Stimulated activated CD8-positive, alpha-beta memory T cell treated with anti-CD3 and anti-CD28 coated beads, Interleukin-15, amount 100 ng/mL, for 24 hours (primary cell): ENCODE data around the gene BAMBI.

Experiments used
- DNase-seq: peaks from one replicate; pipeline ENCODE4 v3.0.0-alpha.2; 2020; ENCODE audit warnings: low read depth

Gene BAMBI

GRCh38 chr10:28676326-28676967 lies 874 bp upstream of the BAMBI start:
- no peak for DNase-seq

GRCh38 chr10:28677888-28678686 lies 766 bp downstream of the BAMBI start:
- peak; percentile 3 for DNase-seq

GRCh38 chr10:28678687-28679457 lies 1.6 kb downstream of the BAMBI start:
- DNase-seq: no peak

- DNase-seq: no peak
These were observed 2.4 kb downstream of the BAMBI start for GRCh38 chr10:28679581-28680357.

- DNase-seq: no peak
These were observed 3.0 kb downstream of the BAMBI start for GRCh38 chr10:28680358-28680752.

- no peak for DNase-seq
These were observed 4.0 kb downstream of the BAMBI start for GRCh38 chr10:28681291-28681763.

- no peak for DNase-seq
These were observed 4.8 kb downstream of the BAMBI start for GRCh38 chr10:28681928-28682750.

- no peak for DNase-seq
These were observed 7.0 kb downstream of the BAMBI start for GRCh38 chr10:28684157-28684985.

- no peak for DNase-seq
These were observed 7.8 kb downstream of the BAMBI start for GRCh38 chr10:28684986-28685580.

- DNase-seq: no peak
These were observed 8.4 kb downstream of the BAMBI start for GRCh38 chr10:28685717-28686116.

GRCh38 chr10:28686835-28687682 lies 9.7 kb downstream of the BAMBI start:
- no peak for DNase-seq

GRCh38 chr10:28687683-28688001 lies 10.3 kb downstream of the BAMBI start:
- DNase-seq: no peak

GRCh38 chr10:28690545-28690944 lies 13.2 kb downstream of the BAMBI start:
- DNase-seq: no peak

GRCh38 chr10:28691187-28691694 lies 13.9 kb downstream of the BAMBI start:
- no peak for DNase-seq

- DNase-seq: no peak
These were observed 14.7 kb downstream of the BAMBI start for GRCh38 chr10:28692050-28692449.

GRCh38 chr10:28694530-28694929 lies 17.2 kb downstream of the BAMBI start:
- no peak for DNase-seq

- no peak for DNase-seq
These were observed 20.8 kb downstream of the BAMBI start for GRCh38 chr10:28698075-28698474.

- no peak for DNase-seq
These were observed 27.3 kb downstream of the BAMBI start for GRCh38 chr10:28704464-28705161.
